PFSK-1 (cell line): ENCODE measurements around the gene C13orf46.

Source experiments
- FOXP2 ChIP-seq: optimal IDR thresholded peaks from 2 replicates; pipeline ENCODE3; 2011; ENCODE audit warnings: borderline replicate concordance, control low read depth, inconsistent platforms; ENCODE audit not compliant: insufficient read depth; ENCODE audit errors: extremely low read length, extremely low read depth
- POLR2AphosphoS5 ChIP-seq: IDR thresholded peaks from 2 replicates; pipeline ENCODE4 v1.6.1; 2012; ENCODE audit warnings: low read depth, mild to moderate bottlenecking, control low read depth, low read length, moderate library complexity
- REST ChIP-seq, 2 experiments: IDR thresholded peaks; 2 replicates each; pipeline versions ENCODE4 v1.6.1 to v1.8.0; 2011 to 2012; ENCODE audit warnings: low read depth in 2 of 2, low read length in 2 of 2, control low read depth in 1 of 2, inconsistent platforms in 1 of 2, mild to moderate bottlenecking in 1 of 2, moderate library complexity in 1 of 2; ENCODE audit not compliant: insufficient read depth in 1 of 2
- SIN3A ChIP-seq: IDR thresholded peaks from 2 replicates; pipeline ENCODE4 v1.6.1; 2012; ENCODE audit warnings: mild to moderate bottlenecking, low read length, moderate library complexity, borderline replicate concordance; ENCODE audit not compliant: insufficient read depth
- TAF1 ChIP-seq: IDR thresholded peaks from 2 replicates; pipeline ENCODE4 v1.6.1; 2012; ENCODE audit warnings: low read length, control low read depth, borderline replicate concordance; ENCODE audit not compliant: insufficient read depth

The C13orf46 gene

GRCh38 chr13:113960276-113960948, 13.5 kb downstream of the C13orf46 start:
- no peak for TF ChIP-seq POLR2AphosphoS5
- TF ChIP-seq TAF1 = no peak
- no peak for TF ChIP-seq SIN3A
- TF ChIP-seq REST (IDR thresholded peaks at IDR 0.05; ENCODE audit: insufficient read depth in 1 of 2, low read depth in 2 of 2, low read length in 2 of 2) = no peak
- no peak for TF ChIP-seq FOXP2

GRCh38 chr13:113959198-113959597, 14.7 kb downstream of the C13orf46 start:
- no peak for TF ChIP-seq TAF1
- TF ChIP-seq SIN3A = no peak
- no peak for TF ChIP-seq POLR2AphosphoS5
- no peak for TF ChIP-seq REST (IDR thresholded peaks at IDR 0.05; ENCODE audit: insufficient read depth in 1 of 2, low read depth in 2 of 2, low read length in 2 of 2)
- no peak for TF ChIP-seq FOXP2

- no peak for TF ChIP-seq POLR2AphosphoS5
- TF ChIP-seq SIN3A = no peak
- no peak for TF ChIP-seq REST (IDR thresholded peaks at IDR 0.05; ENCODE audit: insufficient read depth in 1 of 2, low read depth in 2 of 2, low read length in 2 of 2)
- no peak for TF ChIP-seq TAF1
- no peak for TF ChIP-seq FOXP2
Observed at GRCh38 chr13:113958373-113958772, 15.5 kb downstream of the C13orf46 start.

- TF ChIP-seq POLR2AphosphoS5 (no peak), REST (IDR thresholded peaks at IDR 0.05; ENCODE audit: insufficient read depth in 1 of 2, low read depth in 2 of 2, low read length in 2 of 2) (no peak), FOXP2 (no peak), SIN3A (no peak), TAF1 (no peak)
Observed at GRCh38 chr13:113956571-113956970, 17.3 kb downstream of the C13orf46 start.

- no peak for TF ChIP-seq REST (IDR thresholded peaks at IDR 0.05; ENCODE audit: insufficient read depth in 1 of 2, low read depth in 2 of 2, low read length in 2 of 2)
- no peak for TF ChIP-seq SIN3A
- TF ChIP-seq POLR2AphosphoS5 = no peak
- no peak for TF ChIP-seq FOXP2
- no peak for TF ChIP-seq TAF1
Observed at GRCh38 chr13:113955691-113956090, 18.2 kb downstream of the C13orf46 start.
